ENCODE data around the gene COL18A1.

DNA sequence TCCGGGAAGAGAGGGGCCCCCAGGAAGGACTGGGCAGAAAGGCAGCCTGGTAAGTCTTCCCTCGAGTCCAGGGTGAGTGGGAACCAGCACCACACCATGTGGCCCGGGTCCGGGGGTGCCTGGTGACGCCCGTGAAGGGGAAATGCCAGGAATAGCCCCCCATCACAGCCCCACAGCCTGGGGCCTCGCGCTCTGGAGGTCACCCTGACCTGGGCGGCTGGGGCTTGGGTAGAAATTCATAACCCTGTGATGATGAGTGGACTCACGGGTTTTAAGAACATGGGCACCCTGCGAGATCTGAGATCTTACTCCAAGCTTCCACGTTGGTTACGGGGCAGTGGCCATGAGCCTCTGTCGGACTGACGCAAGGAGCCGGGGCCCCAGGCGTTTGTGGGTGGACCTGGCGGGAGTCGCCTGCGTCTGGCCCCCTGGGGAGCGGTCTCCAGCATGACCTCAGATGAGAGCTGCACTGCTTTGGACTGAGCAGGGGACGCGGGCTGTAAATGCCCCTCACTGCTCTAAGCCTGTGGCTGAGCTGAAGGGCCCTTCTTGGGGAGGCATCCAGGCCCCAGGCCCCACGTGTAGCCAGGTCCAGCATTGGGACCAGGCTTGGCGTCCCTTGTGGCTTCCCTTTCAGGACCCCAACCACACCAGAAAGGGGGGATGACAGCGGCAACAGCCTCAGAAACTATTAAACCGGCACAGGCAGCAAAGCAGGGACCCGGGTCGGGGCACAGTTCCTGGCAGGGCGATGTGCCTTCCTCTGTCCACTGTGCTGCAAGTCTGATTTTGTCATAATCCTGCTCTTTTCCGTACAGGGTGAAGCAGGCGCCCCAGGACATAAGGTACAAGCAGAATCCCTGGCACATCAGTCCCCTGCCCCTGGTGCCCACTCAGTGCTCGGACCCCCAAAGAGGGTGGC lies 77.3 kb downstream of the COL18A1 start:
- no peak for TF ChIP-seq POLR2A (IDR thresholded peaks at IDR 0.05)
- TF ChIP-seq, protein P1, sequence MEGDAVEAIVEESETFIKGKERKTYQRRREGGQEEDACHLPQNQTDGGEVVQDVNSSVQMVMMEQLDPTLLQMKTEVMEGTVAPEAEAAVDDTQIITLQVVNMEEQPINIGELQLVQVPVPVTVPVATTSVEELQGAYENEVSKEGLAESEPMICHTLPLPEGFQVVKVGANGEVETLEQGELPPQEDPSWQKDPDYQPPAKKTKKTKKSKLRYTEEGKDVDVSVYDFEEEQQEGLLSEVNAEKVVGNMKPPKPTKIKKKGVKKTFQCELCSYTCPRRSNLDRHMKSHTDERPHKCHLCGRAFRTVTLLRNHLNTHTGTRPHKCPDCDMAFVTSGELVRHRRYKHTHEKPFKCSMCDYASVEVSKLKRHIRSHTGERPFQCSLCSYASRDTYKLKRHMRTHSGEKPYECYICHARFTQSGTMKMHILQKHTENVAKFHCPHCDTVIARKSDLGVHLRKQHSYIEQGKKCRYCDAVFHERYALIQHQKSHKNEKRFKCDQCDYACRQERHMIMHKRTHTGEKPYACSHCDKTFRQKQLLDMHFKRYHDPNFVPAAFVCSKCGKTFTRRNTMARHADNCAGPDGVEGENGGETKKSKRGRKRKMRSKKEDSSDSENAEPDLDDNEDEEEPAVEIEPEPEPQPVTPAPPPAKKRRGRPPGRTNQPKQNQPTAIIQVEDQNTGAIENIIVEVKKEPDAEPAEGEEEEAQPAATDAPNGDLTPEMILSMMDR (IDR thresholded peaks at IDR 0.05 in 4 of 5, conservative IDR thresholded peaks at IDR 0.05 in 1 of 5), result no peak
